ENCODE measurements around the gene CNTNAP1.

- TF ChIP-seq, protein P1, sequence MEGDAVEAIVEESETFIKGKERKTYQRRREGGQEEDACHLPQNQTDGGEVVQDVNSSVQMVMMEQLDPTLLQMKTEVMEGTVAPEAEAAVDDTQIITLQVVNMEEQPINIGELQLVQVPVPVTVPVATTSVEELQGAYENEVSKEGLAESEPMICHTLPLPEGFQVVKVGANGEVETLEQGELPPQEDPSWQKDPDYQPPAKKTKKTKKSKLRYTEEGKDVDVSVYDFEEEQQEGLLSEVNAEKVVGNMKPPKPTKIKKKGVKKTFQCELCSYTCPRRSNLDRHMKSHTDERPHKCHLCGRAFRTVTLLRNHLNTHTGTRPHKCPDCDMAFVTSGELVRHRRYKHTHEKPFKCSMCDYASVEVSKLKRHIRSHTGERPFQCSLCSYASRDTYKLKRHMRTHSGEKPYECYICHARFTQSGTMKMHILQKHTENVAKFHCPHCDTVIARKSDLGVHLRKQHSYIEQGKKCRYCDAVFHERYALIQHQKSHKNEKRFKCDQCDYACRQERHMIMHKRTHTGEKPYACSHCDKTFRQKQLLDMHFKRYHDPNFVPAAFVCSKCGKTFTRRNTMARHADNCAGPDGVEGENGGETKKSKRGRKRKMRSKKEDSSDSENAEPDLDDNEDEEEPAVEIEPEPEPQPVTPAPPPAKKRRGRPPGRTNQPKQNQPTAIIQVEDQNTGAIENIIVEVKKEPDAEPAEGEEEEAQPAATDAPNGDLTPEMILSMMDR (IDR thresholded peaks at IDR 0.05): no peak
- no peak for TF ChIP-seq POLR2A (IDR thresholded peaks at IDR 0.05)
These were observed 5.5 kb downstream of the CNTNAP1 start for GRCh38 chr17:42687707-42688320.
